GM23338 (cell line): ENCODE data around the gene PPP4C. TPM values are rescaled to one million over a fixed set of nuclear protein-coding genes. Genes with fewer than 3 reads are reported as not detected.
"Not testable (repeated sequence)": the region's sequence is repeated elsewhere in the genome, so short reads cannot be mapped to it uniquely, and the experiment has no call there.

Experiments
- ATAC-seq: fragments of 200-7000 bp; cut with Tn5 transposase; 3 replicates; pipeline ENCODE4 v1.9.1; 2020
- DNase-seq: peaks from one replicate; pipeline ENCODE4 v3.0.0-alpha.2; 2015; ENCODE audit warnings: low spot score
- H2AFZ ChIP-seq: fragments of 200-600 bp; sonication (generic); 2 replicates; pipeline ENCODE4 v1.8.0; 2016; ENCODE audit warnings: antibody characterized with exemption, mild to moderate bottlenecking, moderate library complexity
- H3F3A ChIP-seq: fragments of 200-600 bp; sonication (generic); replicated peaks from 2 replicates; pipeline ENCODE4 v1.8.0; 2017; ENCODE audit warnings: antibody characterized with exemption, mixed run types, low read depth
- H3K27ac ChIP-seq: fragments of 200-600 bp; sonication (generic); 2 replicates; pipeline ENCODE4 v1.6.1; 2016; ENCODE audit warnings: low read depth
- H3K27me3 ChIP-seq: fragments of 200-600 bp; sonication (generic); 2 replicates; pipeline ENCODE4 v1.8.0; 2016; ENCODE audit warnings: mild to moderate bottlenecking, mixed run types, moderate library complexity; ENCODE audit not compliant: insufficient read depth
- H3K36me3 ChIP-seq: fragments of 200-600 bp; sonication (generic); 2 replicates; pipeline ENCODE4 v1.8.0; 2016; ENCODE audit warnings: mild to moderate bottlenecking; ENCODE audit not compliant: insufficient read depth
- H3K4me1 ChIP-seq: fragments of 200-600 bp; sonication (generic); 2 replicates; pipeline ENCODE4 v1.8.0; 2016; ENCODE audit warnings: mild to moderate bottlenecking, moderate library complexity; ENCODE audit not compliant: insufficient read depth
- H3K4me2 ChIP-seq: fragments of 200-600 bp; sonication (generic); 2 replicates; pipeline ENCODE4 v1.7.1; 2017; ENCODE audit warnings: mixed run types
- H3K4me3 ChIP-seq: fragments of 200-600 bp; sonication (generic); 2 replicates; pipeline ENCODE4 v1.6.1; 2016; ENCODE audit warnings: mixed run types
- H3K79me2 ChIP-seq: fragments of 200-600 bp; sonication (generic); replicated peaks from 2 replicates; pipeline ENCODE4 v1.8.0; 2017; ENCODE audit warnings: mild to moderate bottlenecking; ENCODE audit not compliant: insufficient read depth
- H3K9me2 ChIP-seq: fragments of 200-600 bp; sonication (generic); 2 replicates; pipeline ENCODE4 v1.8.0; 2017; ENCODE audit not compliant: insufficient read depth
- H4K20me1 ChIP-seq: fragments of 200-600 bp; sonication (generic); replicated peaks from 2 replicates; pipeline ENCODE4 v1.8.0; 2017; ENCODE audit warnings: mild to moderate bottlenecking; ENCODE audit not compliant: insufficient read depth
- H3K27ac Mint-ChIP-seq: 2 replicates; pipeline ENCODE4 v1.8.0; 2020; ENCODE audit warnings: inconsistent platforms, mild to moderate bottlenecking, moderate library complexity, mixed read lengths
- H3K27me3 Mint-ChIP-seq: 3 replicates; pipeline ENCODE4 v1.8.0; 2022; ENCODE audit warnings: low read depth, mild to moderate bottlenecking, moderate library complexity, mixed read lengths, inconsistent platforms; ENCODE audit not compliant: insufficient read depth, poor library complexity
- H3K36me3 Mint-ChIP-seq: 3 replicates; pipeline ENCODE4 v1.8.0; 2021; ENCODE audit warnings: low read depth, mild to moderate bottlenecking, inconsistent platforms, moderate library complexity, mixed read lengths
- H3K4me1 Mint-ChIP-seq: 3 replicates; pipeline ENCODE4 v1.8.0; 2020; ENCODE audit warnings: mild to moderate bottlenecking, inconsistent platforms, mixed read lengths
- H3K4me3 Mint-ChIP-seq: 3 replicates; pipeline ENCODE4 v1.8.0; 2021; ENCODE audit warnings: moderate library complexity, mild to moderate bottlenecking, inconsistent platforms, mixed read lengths
- H3K9me3 Mint-ChIP-seq: 3 replicates; pipeline ENCODE4 v1.8.0; 2020; ENCODE audit warnings: moderate library complexity, mild to moderate bottlenecking, inconsistent platforms, mixed read lengths
- CREB1 ChIP-seq: fragments of 250-450 bp; sonication (Bioruptor Pico); IDR thresholded peaks from 2 replicates; pipeline ENCODE4 v1.5.0; 2020; ENCODE audit warnings: low read depth, mild to moderate bottlenecking, moderate library complexity
- ETS1 ChIP-seq: IDR thresholded peaks from 2 replicates; pipeline ENCODE4 v1.6.1; 2016; ENCODE audit warnings: antibody characterized with exemption
- EZH2 ChIP-seq: fragments of 200-600 bp; sonication (generic); IDR thresholded peaks from one replicate; pipeline ENCODE4 v1.8.0; 2017; ENCODE audit warnings: antibody characterized with exemption, mild to moderate bottlenecking, low read depth; ENCODE audit not compliant: unreplicated experiment
- EZH2phosphoT487 ChIP-seq: fragments of 200-600 bp; sonication (generic); IDR thresholded peaks from one replicate; pipeline ENCODE4 v1.8.1; 2018; ENCODE audit warnings: antibody characterized with exemption; ENCODE audit not compliant: unreplicated experiment
- JUNB ChIP-seq: IDR thresholded peaks from one replicate; pipeline ENCODE4 v1.6.1; 2016; ENCODE audit warnings: antibody characterized with exemption; ENCODE audit not compliant: unreplicated experiment
- NANOG ChIP-seq: IDR thresholded peaks from 2 replicates; pipeline ENCODE4 v1.6.1; 2016; ENCODE audit warnings: antibody characterized with exemption, borderline replicate concordance
- STAT1 ChIP-seq: IDR thresholded peaks from one replicate; pipeline ENCODE4 v1.6.1; 2016; ENCODE audit warnings: antibody characterized with exemption; ENCODE audit not compliant: unreplicated experiment
- ZNF114 ChIP-seq: fragments of 250-450 bp; sonication (Bioruptor Pico); IDR thresholded peaks from 2 replicates; pipeline ENCODE4 v1.5.0; 2020; ENCODE audit warnings: mild to moderate bottlenecking, moderate library complexity
- ZNF331 ChIP-seq: fragments of 250-450 bp; sonication (Bioruptor Pico); IDR thresholded peaks from 2 replicates; pipeline ENCODE4 v1.5.0; 2020; ENCODE audit warnings: low read depth, mild to moderate bottlenecking, moderate library complexity
- polyA plus RNA-seq: library from polyadenylated mRNA; unstranded; fragments of >200 nt; fragmentation: Nextera tagmentation; extraction: Ambion mirVana; gene quantifications from 2 replicates; pipeline ENCODE4 v1.2.1, GENCODE V29; 2016
- total RNA-seq: library from RNA; depleted of rRNA; stranded (reverse); fragments of >200 nt; shearing (Covaris generic); gene quantifications from 2 replicates; pipeline ENCODE4 v1.2.3, GENCODE V29; 2014
- TF ChIP-seq, protein P1 (sequence below), 2 experiments: fragments of 200-600 bp in 1 of 2; sonication (generic) in 1 of 2; conservative IDR thresholded peaks; 2 replicates each; pipeline versions ENCODE4 v1.5.1 to v1.6.1; 2016 to 2017; ENCODE audit warnings: antibody characterized with exemption in 2 of 2, low read depth in 2 of 2, mild to moderate bottlenecking in 2 of 2, moderate library complexity in 1 of 2
- TF ChIP-seq, protein P2 (sequence below): IDR thresholded peaks from one replicate; pipeline ENCODE4 v1.6.1; 2018; ENCODE audit warnings: antibody characterized with exemption; ENCODE audit not compliant: unreplicated experiment

PPP4C gene
- total and polyA plus RNA-seq, 2 experiments from 2014 or later = 120 to 170 TPM

DNA sequence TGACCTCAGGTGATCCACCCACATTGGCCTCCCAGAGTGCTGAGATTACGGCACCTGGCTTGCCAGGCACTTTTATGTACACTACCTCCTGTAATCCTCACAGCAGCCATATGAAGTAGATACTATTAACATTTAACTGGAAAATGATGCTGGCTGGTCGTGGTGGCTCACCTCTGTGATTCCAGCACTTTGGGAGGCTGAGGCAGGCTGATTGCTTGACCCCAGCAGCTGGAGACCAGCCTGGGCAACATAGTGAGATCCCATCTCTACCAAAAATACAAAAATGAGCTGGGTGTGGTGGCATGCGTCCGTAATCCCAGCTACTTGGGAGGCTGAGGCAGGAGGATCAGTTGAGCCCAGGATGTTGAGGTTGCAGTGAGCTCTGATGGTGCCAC lies 49.2 kb downstream of the PPP4C start:
- H3K9me3 Mint-ChIP-seq = no peaks in the 10 kb centered on the region
- no peaks in the 10 kb centered on the region for H3K79me2 ChIP-seq

GRCh38 chr16:30125690-30126089 lies 49.9 kb downstream of the PPP4C start:
- peaks cover 12% of the 10 kb centered on the region for H3K27me3 Mint-ChIP-seq
- not testable (repeated sequence) for H3K36me3 ChIP-seq, H3K27ac Mint-ChIP-seq, H3K27me3 ChIP-seq, DNase-seq, H3K27ac ChIP-seq, H4K20me1 ChIP-seq, H3K36me3 Mint-ChIP-seq, H3K4me3 Mint-ChIP-seq, H3K9me3 Mint-ChIP-seq, H3K79me2 ChIP-seq, H3K4me1 Mint-ChIP-seq, ATAC-seq, H3K4me3 ChIP-seq, H2AFZ ChIP-seq, H3K4me1 ChIP-seq, H3F3A ChIP-seq, H3K4me2 ChIP-seq, H3K9me2 ChIP-seq

More for the DNA sequence above, 49.2 kb downstream of the PPP4C start:
- no peaks in the 10 kb centered on the region for H3K9me2 ChIP-seq
- no peak for DNase-seq
- no peak overlapping the region for H2AFZ ChIP-seq
- H3K4me3 ChIP-seq = no peak overlapping the region
- Mint-ChIP-seq H3K4me1 (peaks cover 4% of the 10 kb centered on the region; the same call in 2 of the 3 replicates), H3K4me3 (no peak overlapping the region), H3K27me3 (peaks cover 12% of the 10 kb centered on the region), H3K27ac (no peak overlapping the region), H3K36me3 (no peaks in the 10 kb centered on the region)
- no peaks in the 10 kb centered on the region for H4K20me1 ChIP-seq
- H3K36me3 ChIP-seq = no peaks in the 10 kb centered on the region
- no peak overlapping the region for H3K27ac ChIP-seq
- TF ChIP-seq STAT1 = no peak
- TF ChIP-seq CREB1 (CRISPR knock-in tag) = no peak
- no peak for TF ChIP-seq NANOG
- TF ChIP-seq ZNF331 (CRISPR knock-in tag) = no peak
- TF ChIP-seq, protein P1, sequence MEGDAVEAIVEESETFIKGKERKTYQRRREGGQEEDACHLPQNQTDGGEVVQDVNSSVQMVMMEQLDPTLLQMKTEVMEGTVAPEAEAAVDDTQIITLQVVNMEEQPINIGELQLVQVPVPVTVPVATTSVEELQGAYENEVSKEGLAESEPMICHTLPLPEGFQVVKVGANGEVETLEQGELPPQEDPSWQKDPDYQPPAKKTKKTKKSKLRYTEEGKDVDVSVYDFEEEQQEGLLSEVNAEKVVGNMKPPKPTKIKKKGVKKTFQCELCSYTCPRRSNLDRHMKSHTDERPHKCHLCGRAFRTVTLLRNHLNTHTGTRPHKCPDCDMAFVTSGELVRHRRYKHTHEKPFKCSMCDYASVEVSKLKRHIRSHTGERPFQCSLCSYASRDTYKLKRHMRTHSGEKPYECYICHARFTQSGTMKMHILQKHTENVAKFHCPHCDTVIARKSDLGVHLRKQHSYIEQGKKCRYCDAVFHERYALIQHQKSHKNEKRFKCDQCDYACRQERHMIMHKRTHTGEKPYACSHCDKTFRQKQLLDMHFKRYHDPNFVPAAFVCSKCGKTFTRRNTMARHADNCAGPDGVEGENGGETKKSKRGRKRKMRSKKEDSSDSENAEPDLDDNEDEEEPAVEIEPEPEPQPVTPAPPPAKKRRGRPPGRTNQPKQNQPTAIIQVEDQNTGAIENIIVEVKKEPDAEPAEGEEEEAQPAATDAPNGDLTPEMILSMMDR (conservative IDR thresholded peaks at IDR 0.05; ENCODE audit: low read depth in 2 of 2) = no peak
- TF ChIP-seq JUNB = no peak
- no peak for TF ChIP-seq ETS1
- TF ChIP-seq, protein P2, sequence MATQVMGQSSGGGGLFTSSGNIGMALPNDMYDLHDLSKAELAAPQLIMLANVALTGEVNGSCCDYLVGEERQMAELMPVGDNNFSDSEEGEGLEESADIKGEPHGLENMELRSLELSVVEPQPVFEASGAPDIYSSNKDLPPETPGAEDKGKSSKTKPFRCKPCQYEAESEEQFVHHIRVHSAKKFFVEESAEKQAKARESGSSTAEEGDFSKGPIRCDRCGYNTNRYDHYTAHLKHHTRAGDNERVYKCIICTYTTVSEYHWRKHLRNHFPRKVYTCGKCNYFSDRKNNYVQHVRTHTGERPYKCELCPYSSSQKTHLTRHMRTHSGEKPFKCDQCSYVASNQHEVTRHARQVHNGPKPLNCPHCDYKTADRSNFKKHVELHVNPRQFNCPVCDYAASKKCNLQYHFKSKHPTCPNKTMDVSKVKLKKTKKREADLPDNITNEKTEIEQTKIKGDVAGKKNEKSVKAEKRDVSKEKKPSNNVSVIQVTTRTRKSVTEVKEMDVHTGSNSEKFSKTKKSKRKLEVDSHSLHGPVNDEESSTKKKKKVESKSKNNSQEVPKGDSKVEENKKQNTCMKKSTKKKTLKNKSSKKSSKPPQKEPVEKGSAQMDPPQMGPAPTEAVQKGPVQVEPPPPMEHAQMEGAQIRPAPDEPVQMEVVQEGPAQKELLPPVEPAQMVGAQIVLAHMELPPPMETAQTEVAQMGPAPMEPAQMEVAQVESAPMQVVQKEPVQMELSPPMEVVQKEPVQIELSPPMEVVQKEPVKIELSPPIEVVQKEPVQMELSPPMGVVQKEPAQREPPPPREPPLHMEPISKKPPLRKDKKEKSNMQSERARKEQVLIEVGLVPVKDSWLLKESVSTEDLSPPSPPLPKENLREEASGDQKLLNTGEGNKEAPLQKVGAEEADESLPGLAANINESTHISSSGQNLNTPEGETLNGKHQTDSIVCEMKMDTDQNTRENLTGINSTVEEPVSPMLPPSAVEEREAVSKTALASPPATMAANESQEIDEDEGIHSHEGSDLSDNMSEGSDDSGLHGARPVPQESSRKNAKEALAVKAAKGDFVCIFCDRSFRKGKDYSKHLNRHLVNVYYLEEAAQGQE = no peak
- no peak for TF ChIP-seq EZH2phosphoT487
- no peak for TF ChIP-seq EZH2
- no peak for TF ChIP-seq ZNF114
- peaks cover 3% of the 10 kb centered on the region; the same call in 1 of the 2 replicates for H3K4me1 ChIP-seq
- H3F3A ChIP-seq = no peaks in the 10 kb centered on the region
- ATAC-seq = no peak
- H3K4me2 ChIP-seq = no peak overlapping the region
- no peaks in the 10 kb centered on the region for H3K27me3 ChIP-seq
